HG03354 (cell line): ENCODE results near the gene CUX1.
"Not testable (repeated sequence)": the region's sequence is repeated elsewhere in the genome, so short reads cannot be mapped to it uniquely, and the experiment has no call there.

Experiments
- ATAC-seq: cut with Tn5 transposase; IDR thresholded peaks from one replicate; pipeline ENCODE4 v1.9.1; 2021; ENCODE audit warnings: mild to moderate bottlenecking; ENCODE audit not compliant: unreplicated experiment, poor library complexity, severe bottlenecking

Gene CUX1

GRCh38 chr7:101988060-101988459 is 170.6 kb downstream of the CUX1 start:
- ATAC-seq: not testable (repeated sequence)

- no peak for ATAC-seq
These were observed 171.1 kb downstream of the CUX1 start for GRCh38 chr7:101988513-101988912.

GRCh38 chr7:101989101-101989500 is 171.7 kb downstream of the CUX1 start:
- ATAC-seq: no peak

- ATAC-seq: peak; percentile 85
These were observed 173.5 kb downstream of the CUX1 start for GRCh38 chr7:101990811-101991418.

- no peak for ATAC-seq
These were observed 174.4 kb downstream of the CUX1 start for GRCh38 chr7:101991860-101992259.

- no peak for ATAC-seq
These were observed 175.9 kb downstream of the CUX1 start for GRCh38 chr7:101993311-101993710.

GRCh38 chr7:101995121-101995520 is 177.7 kb downstream of the CUX1 start:
- no peak for ATAC-seq

GRCh38 chr7:101996131-101996691 is 178.8 kb downstream of the CUX1 start:
- ATAC-seq: no peak

GRCh38 chr7:101996876-101997275 is 179.4 kb downstream of the CUX1 start:
- ATAC-seq: no peak

GRCh38 chr7:101998029-101998905 is 180.8 kb downstream of the CUX1 start:
- ATAC-seq: no peak

GRCh38 chr7:101998906-101999240 is 181.4 kb downstream of the CUX1 start:
- ATAC-seq: no peak

- ATAC-seq: no peak
These were observed 182.0 kb downstream of the CUX1 start for GRCh38 chr7:101999393-101999792.

- no peak for ATAC-seq
These were observed 182.7 kb downstream of the CUX1 start for GRCh38 chr7:102000123-102000522.

GRCh38 chr7:102004229-102004628 is 186.8 kb downstream of the CUX1 start:
- ATAC-seq: no peak

GRCh38 chr7:102004848-102005247 is 187.4 kb downstream of the CUX1 start:
- no peak for ATAC-seq

GRCh38 chr7:102005933-102006480 is 188.6 kb downstream of the CUX1 start:
- ATAC-seq: no peak

- no peak for ATAC-seq
These were observed 189.3 kb downstream of the CUX1 start for GRCh38 chr7:102006695-102007094.

- ATAC-seq: no peak
These were observed 191.3 kb downstream of the CUX1 start for GRCh38 chr7:102008535-102009262.

GRCh38 chr7:102009628-102010027 is 192.2 kb downstream of the CUX1 start:
- no peak for ATAC-seq
